ENCODE data around the gene STX17.

STX17 gene

GRCh38 chr9:99929652-99930051 is 23.2 kb downstream of the STX17 start:
- TF ChIP-seq GATA2 (IDR thresholded peaks at IDR 0.05; ENCODE audit: low read depth, low read length) (no peak), GATA3 (IDR thresholded peaks at IDR 0.05; ENCODE audit: low read depth, low read length) (no peak)

GRCh38 chr9:99931155-99931840 is 24.8 kb downstream of the STX17 start:
- TF ChIP-seq GATA3 (IDR thresholded peaks at IDR 0.05; ENCODE audit: low read depth, low read length): no peak
- no peak for TF ChIP-seq GATA2 (IDR thresholded peaks at IDR 0.05; ENCODE audit: low read depth, low read length)

GRCh38 chr9:99936947-99937587 is 30.6 kb downstream of the STX17 start:
- TF ChIP-seq GATA3 (IDR thresholded peaks at IDR 0.05; ENCODE audit: low read depth, low read length) (no peak), GATA2 (IDR thresholded peaks at IDR 0.05; ENCODE audit: low read depth, low read length) (no peak)

- TF ChIP-seq GATA3 (IDR thresholded peaks at IDR 0.05; ENCODE audit: low read depth, low read length) (no peak), GATA2 (IDR thresholded peaks at IDR 0.05; ENCODE audit: low read depth, low read length) (no peak)
Observed at GRCh38 chr9:99947395-99947794, 40.9 kb downstream of the STX17 start.

- no peak for TF ChIP-seq GATA2 (IDR thresholded peaks at IDR 0.05; ENCODE audit: low read depth, low read length)
- no peak for TF ChIP-seq GATA3 (IDR thresholded peaks at IDR 0.05; ENCODE audit: low read depth, low read length)
Observed at GRCh38 chr9:99948482-99948881, 42.0 kb downstream of the STX17 start.

GRCh38 chr9:99948896-99949295 is 42.4 kb downstream of the STX17 start:
- no peak for TF ChIP-seq GATA2 (IDR thresholded peaks at IDR 0.05; ENCODE audit: low read depth, low read length)
- TF ChIP-seq GATA3 (IDR thresholded peaks at IDR 0.05; ENCODE audit: low read depth, low read length): no peak

- TF ChIP-seq GATA3 (IDR thresholded peaks at IDR 0.05; ENCODE audit: low read depth, low read length): no peak
Observed at GRCh38 chr9:99953861-99954507, 47.5 kb downstream of the STX17 start.

GRCh38 chr9:99954819-99955218 is 48.4 kb downstream of the STX17 start:
- no peak for TF ChIP-seq GATA3 (IDR thresholded peaks at IDR 0.05; ENCODE audit: low read depth, low read length)
- no peak for TF ChIP-seq GATA2 (IDR thresholded peaks at IDR 0.05; ENCODE audit: low read depth, low read length)

- no peak for TF ChIP-seq GATA3 (IDR thresholded peaks at IDR 0.05; ENCODE audit: low read depth, low read length)
- TF ChIP-seq GATA2 (IDR thresholded peaks at IDR 0.05; ENCODE audit: low read depth, low read length): no peak
Observed at GRCh38 chr9:99955606-99956005, 49.2 kb downstream of the STX17 start.

- TF ChIP-seq GATA3 (IDR thresholded peaks at IDR 0.05; ENCODE audit: low read depth, low read length) (no peak), GATA2 (IDR thresholded peaks at IDR 0.05; ENCODE audit: low read depth, low read length) (no peak)
Observed at GRCh38 chr9:99962680-99963261, 56.3 kb downstream of the STX17 start.

GRCh38 chr9:99964336-99964735 is 57.9 kb downstream of the STX17 start:
- TF ChIP-seq GATA2 (IDR thresholded peaks at IDR 0.05; ENCODE audit: low read depth, low read length) (no peak), GATA3 (IDR thresholded peaks at IDR 0.05; ENCODE audit: low read depth, low read length) (no peak)

GRCh38 chr9:99966001-99966400 is 59.5 kb downstream of the STX17 start:
- no peak for TF ChIP-seq GATA2 (IDR thresholded peaks at IDR 0.05; ENCODE audit: low read depth, low read length)
- TF ChIP-seq GATA3 (IDR thresholded peaks at IDR 0.05; ENCODE audit: low read depth, low read length): no peak

- TF ChIP-seq GATA3 (IDR thresholded peaks at IDR 0.05; ENCODE audit: low read depth, low read length) (no peak), GATA2 (IDR thresholded peaks at IDR 0.05; ENCODE audit: low read depth, low read length) (no peak)
Observed at GRCh38 chr9:99966716-99967115, 60.3 kb downstream of the STX17 start.

- TF ChIP-seq GATA2 (IDR thresholded peaks at IDR 0.05; ENCODE audit: low read depth, low read length) (no peak), GATA3 (IDR thresholded peaks at IDR 0.05; ENCODE audit: low read depth, low read length) (no peak)
Observed at GRCh38 chr9:99967457-99967856, 61.0 kb downstream of the STX17 start.

- no peak for TF ChIP-seq GATA2 (IDR thresholded peaks at IDR 0.05; ENCODE audit: low read depth, low read length)
- TF ChIP-seq GATA3 (IDR thresholded peaks at IDR 0.05; ENCODE audit: low read depth, low read length): no peak
Observed at GRCh38 chr9:99970481-99970880, 64.0 kb downstream of the STX17 start.
